Activated CD4-positive, alpha-beta T cell treated with anti-CD3 and anti-CD28 coated beads, Interleukin-2, amount 50 U/mL, for 16 hours (primary cell): ENCODE data around the gene TDP1.

Source experiments
- DNase-seq: peaks from one replicate; pipeline ENCODE4 v3.0.0-alpha.2; 2020

Gene TDP1

DNA sequence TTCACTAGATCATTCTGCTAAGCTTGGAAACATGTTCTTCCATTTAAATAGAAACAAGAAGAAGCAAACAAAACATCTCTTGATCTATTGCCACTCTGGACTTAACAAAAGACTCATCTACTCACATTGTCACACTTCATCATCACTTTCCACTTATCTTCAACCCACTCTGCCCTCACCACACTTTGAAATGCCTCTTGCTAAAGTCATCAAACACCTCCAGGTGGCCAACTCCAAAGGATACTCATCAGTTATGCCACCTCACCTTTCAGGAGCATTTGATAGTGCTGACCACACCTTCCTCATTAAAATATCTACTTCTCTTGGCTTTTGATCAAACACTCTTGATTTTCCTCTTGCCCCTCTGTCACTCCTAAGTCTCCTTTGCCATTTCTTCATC, 8.4 kb upstream of the TDP1 start:
- DNase-seq, result no peak

GRCh38 chr14:89952576-89952975, 3.2 kb upstream of the TDP1 start:
- DNase-seq, result no peak

GRCh38 chr14:89953602-89954001, 2.1 kb upstream of the TDP1 start:
- no peak for DNase-seq

GRCh38 chr14:89954070-89955021, 1.4 kb upstream of the TDP1 start, which contains the start of gene EFCAB11:
Gene EFCAB11, minus strand, starts transcription at chr14:89954730. Its CDS starts 70 bp downstream, at chr14:89954660.
- peak; percentile 98 for DNase-seq

DNA sequence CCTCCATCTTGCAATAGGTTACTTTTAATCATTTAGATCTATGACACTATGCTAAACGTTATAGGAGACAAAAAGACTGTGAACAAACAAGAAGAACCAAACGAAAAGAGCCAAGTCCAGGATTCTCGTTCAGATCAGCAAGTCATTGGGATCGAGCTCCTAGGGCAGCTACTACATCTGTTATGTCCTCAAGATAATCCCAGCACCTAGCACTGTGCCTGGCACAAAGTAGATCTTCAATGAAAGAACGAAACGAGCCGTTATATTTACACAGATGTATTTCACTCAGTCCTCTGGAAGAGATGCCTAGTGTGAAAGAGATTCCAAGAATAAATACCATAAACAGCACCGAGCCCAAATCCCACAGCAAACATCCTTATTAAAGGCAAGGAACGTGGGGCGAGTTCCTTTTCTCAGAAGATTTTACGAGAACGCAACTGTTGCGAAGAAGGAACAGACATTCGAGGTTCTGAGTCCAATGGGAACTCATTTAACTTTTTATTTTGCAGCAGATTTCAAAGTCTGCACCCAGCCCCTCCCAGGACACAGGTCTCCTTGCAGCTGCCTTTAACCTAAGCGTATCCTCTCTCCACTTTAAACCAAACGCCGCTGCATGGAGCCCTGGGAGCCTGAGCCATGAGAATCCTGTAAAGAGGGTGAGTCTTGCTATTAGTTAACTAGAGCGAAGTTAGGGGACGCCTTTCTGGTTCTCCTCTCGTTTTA, 544 bp upstream of the TDP1 start:
- DNase-seq, result no peak

- DNase-seq, result no peak
Observed at GRCh38 chr14:89956661-89957009, 908 bp downstream of the TDP1 start.

DNA sequence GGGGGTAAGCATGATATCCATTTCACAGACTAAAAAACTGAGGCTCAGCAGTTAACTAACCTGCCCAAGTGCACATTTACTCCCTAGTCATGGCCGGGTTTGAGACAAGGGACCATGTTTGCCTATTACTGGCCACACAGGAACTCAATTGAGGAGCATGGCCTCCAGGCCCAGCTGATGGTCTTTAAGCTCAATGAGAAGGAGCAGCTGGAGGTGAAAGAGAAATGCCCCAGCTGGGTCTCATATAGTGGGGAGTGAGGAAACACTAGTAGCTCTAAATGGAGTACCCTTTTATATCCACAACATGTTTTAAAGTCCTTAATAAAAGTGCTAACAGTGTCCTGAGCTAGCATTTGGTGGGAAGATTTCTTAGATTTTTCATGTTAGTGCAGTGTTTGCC, 1.6 kb downstream of the TDP1 start:
- no peak for DNase-seq

DNA sequence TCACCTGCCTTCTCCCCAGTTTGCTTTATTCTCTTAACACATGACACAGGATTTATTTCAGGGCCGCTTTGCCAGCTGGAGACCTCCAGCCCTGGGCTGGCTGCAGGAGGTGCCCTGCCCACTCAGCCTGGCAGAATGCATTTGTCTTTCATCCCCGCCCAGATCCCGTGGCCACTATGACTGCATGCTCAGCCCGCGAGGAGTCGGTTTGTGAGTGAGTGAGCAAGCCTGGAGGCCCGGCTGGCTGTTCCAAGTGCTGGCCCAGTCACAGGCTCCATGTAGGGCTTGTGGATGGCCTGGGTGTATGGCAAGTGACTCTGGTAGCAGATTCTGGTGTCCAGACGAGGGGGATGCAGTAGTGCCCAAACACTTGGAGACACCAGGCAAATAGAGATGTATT, 2.1 kb downstream of the TDP1 start:
- DNase-seq, result no peak

DNA sequence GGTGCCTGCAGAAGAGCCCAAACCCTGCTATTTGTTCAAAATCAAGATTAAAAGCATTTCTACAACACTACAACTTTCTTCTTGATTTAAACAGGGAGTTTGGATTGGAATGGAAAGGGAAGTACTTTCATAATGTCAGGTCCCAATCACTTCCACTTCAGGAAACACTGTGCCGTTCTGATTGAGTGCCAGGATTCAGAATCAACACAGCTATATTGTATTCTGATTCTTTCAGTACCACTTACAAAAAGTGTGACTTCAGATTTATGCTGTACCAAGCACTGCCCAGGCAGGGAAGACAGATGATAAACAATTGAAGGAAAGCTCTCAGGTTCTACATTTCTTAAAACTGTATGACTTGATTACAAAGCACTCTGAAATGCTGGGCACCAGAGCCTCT, 3.2 kb downstream of the TDP1 start:
- DNase-seq, result no peak

DNA sequence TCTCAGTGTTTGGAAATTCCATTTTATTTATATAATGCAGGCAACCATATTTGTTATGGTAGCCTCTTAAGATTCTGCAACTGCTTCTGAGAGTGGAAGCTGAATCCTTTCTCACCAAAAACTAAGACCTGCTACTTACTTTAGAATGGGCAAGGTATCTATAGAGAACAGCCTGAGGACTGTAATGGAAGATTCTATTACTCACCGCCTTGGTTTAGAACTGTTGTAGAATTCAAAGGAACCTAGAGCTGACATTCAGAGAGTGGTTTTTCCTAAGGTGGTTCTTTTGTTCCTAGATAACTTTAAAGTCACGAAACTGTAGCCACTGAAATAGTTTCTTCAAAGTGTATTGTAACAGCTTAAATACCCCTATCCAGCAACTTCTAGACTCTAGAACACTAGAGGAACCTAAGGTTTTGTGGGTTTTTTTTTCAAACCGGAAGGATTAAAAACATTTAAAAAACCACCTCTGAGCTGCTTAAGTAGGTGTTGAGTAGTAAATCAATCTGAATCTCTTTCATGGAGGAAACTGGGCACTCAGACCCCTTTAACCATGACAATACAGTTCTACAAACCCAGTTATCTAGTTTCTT, 4.2 kb downstream of the TDP1 start:
- DNase-seq, result peak; percentile 21

DNA sequence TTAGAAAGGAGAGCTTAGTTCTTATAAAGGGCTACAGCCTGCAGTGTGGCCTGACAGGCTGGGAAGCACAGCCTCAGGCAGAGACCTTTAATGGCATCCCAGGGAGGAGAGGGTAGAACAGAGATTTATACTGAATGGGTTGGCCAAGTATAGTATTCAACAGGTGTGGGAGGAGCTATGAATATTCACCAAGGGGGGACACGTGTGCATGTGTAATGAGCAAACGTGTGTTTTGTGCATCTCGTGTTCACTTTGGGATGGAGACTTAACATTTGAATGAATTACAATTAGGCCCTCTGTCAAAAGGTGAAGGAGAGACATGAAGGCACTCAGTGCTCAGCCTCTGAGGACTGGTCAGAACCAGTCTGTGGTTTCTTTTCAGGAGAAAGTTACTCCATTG, 5.2 kb downstream of the TDP1 start:
- DNase-seq, result no peak

- DNase-seq, result no peak
Observed at GRCh38 chr14:89963288-89963978, 7.7 kb downstream of the TDP1 start.

DNA sequence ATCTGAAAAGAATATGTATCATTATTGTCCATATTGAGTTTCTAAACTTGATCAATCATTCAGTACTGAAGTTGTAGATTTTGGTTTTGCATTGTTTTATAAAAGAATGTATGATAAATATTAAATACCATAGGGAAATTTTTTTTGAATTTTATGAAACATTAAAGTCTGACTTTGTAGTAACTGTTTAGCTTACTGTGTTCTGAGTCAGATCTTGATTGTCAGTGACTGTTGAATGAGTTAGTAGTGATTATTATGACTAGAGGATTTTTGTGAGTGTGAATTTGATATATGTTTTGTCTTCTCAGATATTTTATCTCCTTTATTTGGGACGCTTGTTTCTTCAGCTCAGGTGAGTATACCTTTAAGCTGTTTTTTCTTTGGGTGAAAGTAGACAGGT, 10.1 kb downstream of the TDP1 start:
- DNase-seq, result no peak

DNA sequence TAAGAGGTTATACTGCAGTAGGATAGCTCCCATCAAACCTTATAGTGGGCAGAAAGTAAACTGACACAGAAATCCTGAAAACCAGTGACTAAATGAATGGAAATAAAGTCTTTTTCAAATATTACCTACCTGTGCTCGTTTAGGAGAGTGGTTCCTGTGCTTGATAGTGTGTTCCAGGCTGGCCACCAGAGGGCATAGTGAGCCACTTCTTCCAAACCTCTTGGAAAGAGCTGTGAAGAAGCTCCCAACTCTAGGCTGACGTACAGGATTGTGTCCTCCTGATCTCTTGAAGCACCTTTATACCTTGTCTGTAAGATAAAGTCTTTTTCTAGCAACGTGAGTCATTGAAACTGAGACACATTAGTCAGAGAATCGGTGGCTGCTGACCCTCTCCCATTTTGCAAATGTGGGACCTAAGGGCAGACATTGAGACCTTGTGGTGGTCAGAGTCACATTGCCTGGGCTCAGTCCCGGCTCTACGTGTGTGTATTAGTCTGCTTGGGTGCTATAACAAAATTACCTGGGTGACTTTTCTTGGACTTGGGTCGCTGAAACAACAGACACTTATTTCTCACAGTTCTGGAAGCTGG, 17.6 kb downstream of the TDP1 start:
- DNase-seq, result peak; percentile 60

- no peak for DNase-seq
Observed at GRCh38 chr14:89977668-89978067, 21.9 kb downstream of the TDP1 start.

GRCh38 chr14:89978656-89979055, 22.9 kb downstream of the TDP1 start:
- no peak for DNase-seq

- DNase-seq, result no peak
Observed at GRCh38 chr14:89983375-89983774, 27.6 kb downstream of the TDP1 start.

DNA sequence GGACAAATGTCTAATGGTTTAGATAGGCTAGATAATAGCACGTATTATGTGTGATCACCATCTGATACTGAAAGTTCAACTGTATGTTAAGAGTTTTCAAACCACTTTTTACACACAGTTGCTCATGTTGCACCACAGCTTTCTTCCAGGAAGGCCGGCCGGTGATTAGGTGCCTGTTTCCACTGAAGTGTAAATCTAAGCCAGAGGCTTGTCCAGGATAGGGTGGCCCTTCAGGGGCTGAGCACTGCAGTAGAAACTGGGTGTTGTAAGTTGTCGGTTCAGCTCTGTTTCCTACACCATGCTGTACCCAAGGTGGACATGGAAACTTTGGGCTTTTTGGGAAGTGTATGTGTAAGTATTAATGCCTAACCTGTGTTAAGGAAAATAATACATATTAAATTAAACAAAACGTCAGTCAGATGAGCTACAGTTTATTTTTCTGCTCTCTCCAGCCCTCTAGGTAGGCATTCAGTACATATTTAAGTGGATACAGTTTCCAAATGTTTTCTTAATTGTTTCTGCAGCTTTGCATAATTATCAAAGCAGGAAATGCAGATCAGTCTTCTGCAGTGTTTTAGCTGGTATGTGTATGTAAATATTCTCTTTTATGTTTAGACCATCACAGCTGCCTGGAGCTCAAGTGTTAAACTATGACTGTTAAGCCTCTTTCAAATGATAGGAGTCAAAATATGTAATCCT, 30.9 kb downstream of the TDP1 start:
- DNase-seq, result no peak

DNA sequence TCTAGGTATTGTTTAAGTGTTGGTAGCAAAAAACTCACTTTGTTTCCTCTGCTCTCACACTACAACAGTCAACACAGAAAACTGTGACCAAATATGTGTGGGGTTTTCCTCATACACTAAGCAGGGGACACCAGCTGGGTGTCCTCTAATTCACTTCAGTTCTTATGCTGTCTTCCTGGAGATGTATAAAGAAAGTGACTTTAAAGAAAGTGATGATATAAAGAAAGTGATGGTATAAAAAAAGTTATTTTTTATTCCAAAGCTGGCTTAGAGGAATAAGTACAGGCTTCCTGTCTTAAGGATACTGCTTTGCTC, 31.4 kb downstream of the TDP1 start:
- no peak for DNase-seq

DNA sequence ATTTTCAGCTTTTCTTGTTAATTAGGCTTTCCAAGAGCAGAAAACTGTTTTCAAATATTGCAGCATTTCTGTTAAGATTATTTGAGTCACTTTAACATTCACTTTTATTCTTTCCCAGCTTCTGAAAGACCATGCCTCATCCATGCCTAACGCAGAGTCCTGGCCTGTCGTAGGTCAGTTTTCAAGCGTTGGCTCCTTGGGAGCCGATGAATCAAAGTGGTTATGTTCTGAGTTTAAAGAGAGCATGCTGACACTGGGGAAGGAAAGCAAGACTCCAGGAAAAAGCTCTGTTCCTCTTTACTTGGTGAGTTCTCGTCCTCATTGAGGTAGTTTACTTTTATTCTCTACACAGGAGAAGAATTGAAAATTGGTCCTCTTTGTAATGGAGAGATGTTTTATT, 33.1 kb downstream of the TDP1 start:
- DNase-seq, result no peak

DNA sequence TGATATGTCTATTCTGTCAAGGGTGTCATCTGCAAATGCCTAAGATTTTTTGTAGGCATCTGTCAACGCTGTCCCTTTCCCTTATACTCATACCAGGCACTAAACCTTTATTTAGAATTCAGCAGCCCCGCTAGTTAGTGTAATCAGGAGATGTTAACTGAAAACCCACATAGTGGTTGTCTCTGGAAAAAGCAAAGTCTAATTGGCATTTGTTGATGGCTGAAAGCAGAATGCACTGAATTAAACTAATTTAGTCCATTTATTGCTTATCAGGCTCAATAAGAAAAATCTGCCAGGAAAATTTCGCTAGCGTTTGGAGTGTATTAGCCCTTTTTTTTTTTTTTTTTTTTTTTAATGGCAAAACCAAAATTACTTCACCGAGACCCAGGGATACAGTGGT, 34.5 kb downstream of the TDP1 start:
- DNase-seq, result no peak

DNA sequence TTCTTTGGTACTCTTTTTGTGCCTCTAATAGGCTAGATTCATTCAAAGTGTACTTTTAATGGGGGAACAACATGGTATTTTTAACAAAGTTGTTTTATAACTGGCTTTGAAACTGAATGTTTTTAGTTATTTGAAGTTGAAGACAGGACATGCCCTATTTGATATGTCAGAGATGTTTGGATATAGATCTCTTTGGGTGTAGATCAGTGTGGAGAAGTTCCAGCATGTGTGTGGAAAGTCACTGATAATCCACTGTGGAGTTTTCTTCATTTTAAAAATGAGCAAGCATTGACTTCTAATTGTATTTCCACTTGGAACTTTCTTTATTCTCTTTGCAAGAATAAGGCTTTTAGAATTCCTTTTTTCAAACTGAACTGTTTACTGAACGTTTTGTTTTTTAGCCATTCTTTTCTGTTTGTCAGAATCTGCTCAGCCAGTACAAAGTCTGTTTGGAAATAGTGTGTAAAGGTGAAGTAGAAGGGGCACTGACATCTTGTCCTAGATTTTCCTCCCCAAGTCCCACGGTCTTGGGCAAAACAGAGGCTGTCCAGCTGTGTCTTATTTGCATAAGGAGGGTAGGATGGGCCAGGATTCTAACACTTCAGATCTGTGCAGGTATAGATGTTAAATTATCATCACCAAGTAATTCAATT, 35.0 kb downstream of the TDP1 start:
- DNase-seq, result no peak
